Hepatocyte (in vitro differentiated cells): ENCODE results near the gene ARHGAP26. TPM values are rescaled to one million over a fixed set of nuclear protein-coding genes. Genes with fewer than 3 reads are reported as not detected.

Source experiments
- DNase-seq: peaks from one replicate; pipeline ENCODE4 v3.0.0-alpha.2; 2016; ENCODE audit warnings: low spot score
- H2AFZ ChIP-seq: fragments of 200-600 bp; sonication (generic); 2 replicates; pipeline ENCODE4 v1.6.0; 2016; ENCODE audit warnings: antibody characterized with exemption, mild to moderate bottlenecking
- H3K27ac ChIP-seq: fragments of 200-600 bp; sonication (generic); 2 replicates; pipeline ENCODE4 v1.5.1; 2016; ENCODE audit warnings: mild to moderate bottlenecking
- H3K27me3 ChIP-seq: fragments of 200-600 bp; sonication (generic); 2 replicates; pipeline ENCODE4 v1.6.1; 2016
- H3K36me3 ChIP-seq: fragments of 200-600 bp; sonication (generic); replicated peaks from 2 replicates; pipeline ENCODE4 v1.5.1; 2016; ENCODE audit warnings: low read depth; ENCODE audit not compliant: insufficient read depth
- H3K4me1 ChIP-seq: fragments of 200-600 bp; sonication (generic); 2 replicates; pipeline ENCODE4 v1.5.1; 2016; ENCODE audit warnings: mild to moderate bottlenecking, moderate library complexity; ENCODE audit not compliant: insufficient read depth
- H3K4me2 ChIP-seq: fragments of 200-600 bp; sonication (generic); 2 replicates; pipeline ENCODE4 v1.6.0; 2016
- H3K4me3 ChIP-seq: fragments of 200-600 bp; sonication (generic); 2 replicates; pipeline ENCODE4 v1.5.1; 2016; ENCODE audit warnings: mild to moderate bottlenecking
- H3K79me2 ChIP-seq: fragments of 200-600 bp; sonication (generic); 2 replicates; pipeline ENCODE4 v1.6.0; 2017; ENCODE audit warnings: mild to moderate bottlenecking
- H3K9me2 ChIP-seq: fragments of 200-600 bp; sonication (generic); replicated peaks from 2 replicates; pipeline ENCODE4 v1.6.0; 2017; ENCODE audit warnings: mild to moderate bottlenecking; ENCODE audit not compliant: insufficient read depth
- H3K9me3 ChIP-seq: fragments of 200-600 bp; sonication (generic); 2 replicates; pipeline ENCODE4 v1.5.1; 2016; ENCODE audit warnings: low read depth, mild to moderate bottlenecking
- H4K20me1 ChIP-seq: fragments of 200-600 bp; sonication (generic); 2 replicates; pipeline ENCODE4 v1.6.0; 2016; ENCODE audit warnings: mild to moderate bottlenecking; ENCODE audit not compliant: insufficient read depth, poor library complexity, severe bottlenecking
- EZH2 ChIP-seq: fragments of 200-600 bp; sonication (generic); IDR thresholded peaks from 2 replicates; pipeline ENCODE4 v1.6.1; 2016; ENCODE audit warnings: antibody characterized with exemption, mild to moderate bottlenecking, borderline replicate concordance
- EZH2phosphoT487 ChIP-seq: fragments of 200-600 bp; sonication (generic); IDR thresholded peaks from one replicate; pipeline ENCODE4 v1.6.1; 2018; ENCODE audit warnings: antibody characterized with exemption, mild to moderate bottlenecking, low read depth, moderate library complexity; ENCODE audit not compliant: unreplicated experiment, severe bottlenecking
- WGBS: methylation state at CpG from one replicate; pipeline ENCODE4 v1.1.6; 2016; ENCODE audit warnings: low lambda C conversion rate; ENCODE audit errors: missing lambda C conversion rate; 5-methylcytosine and 5-hydroxymethylcytosine counted together
- polyA plus RNA-seq: library from polyadenylated mRNA; unstranded; fragments of >200 nt; fragmentation: Nextera tagmentation; extraction: Ambion mirVana; gene quantifications from 2 replicates; pipeline ENCODE4 v1.2.1, GENCODE V29; 2016
- total RNA-seq: library from RNA; depleted of rRNA; stranded (reverse); fragments of >200 nt; gene quantifications from 2 replicates; pipeline ENCODE4 v1.2.3, GENCODE V29; 2014
- TF ChIP-seq, protein P1 (sequence below): fragments of 200-600 bp; sonication (generic); IDR thresholded peaks from 2 replicates; pipeline ENCODE4 v1.5.1; 2016; ENCODE audit warnings: antibody characterized with exemption, mild to moderate bottlenecking; ENCODE audit not compliant: poor library complexity

ARHGAP26 gene
- total and polyA plus RNA-seq, 2 experiments from 2014 or later = 16.5 to 19.8 TPM

DNA sequence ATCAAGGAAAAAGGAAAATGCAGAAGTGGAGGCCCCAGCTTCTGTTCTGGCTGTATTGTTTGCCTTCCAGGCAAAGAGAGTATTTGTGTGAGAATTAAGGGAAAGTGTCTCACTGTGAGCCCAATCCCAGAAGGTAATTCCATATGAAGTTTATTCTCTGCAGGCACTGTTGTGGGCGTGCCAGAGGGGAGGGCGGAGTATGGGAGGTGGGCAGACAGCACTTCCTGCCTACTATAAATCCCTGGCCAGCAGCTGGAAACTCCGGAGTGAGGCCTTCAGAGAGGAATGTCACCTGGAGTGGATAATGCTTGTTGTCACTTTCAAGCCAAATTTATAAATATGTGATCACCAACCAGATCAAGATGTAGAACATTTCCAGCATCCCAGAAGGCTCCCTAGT lies 209.5 kb downstream of the ARHGAP26 start:
- Histone ChIP-seq H3K4me2 (no peak overlapping the region), H3K9me3 (no peaks in the 10 kb centered on the region), H3K9me2 (no peaks in the 10 kb centered on the region), H3K4me3 (no peak overlapping the region), H3K27me3 (no peaks in the 10 kb centered on the region), H3K4me1 (peaks cover 19% of the 10 kb centered on the region), H3K36me3 (no peaks in the 10 kb centered on the region), H3K27ac (no peak overlapping the region), H2AFZ (no peak overlapping the region), H3K79me2 (no peaks in the 10 kb centered on the region), H4K20me1 (no peaks in the 10 kb centered on the region)
- TF ChIP-seq EZH2 (no peak), EZH2phosphoT487 (no peak)
- TF ChIP-seq, protein P1, sequence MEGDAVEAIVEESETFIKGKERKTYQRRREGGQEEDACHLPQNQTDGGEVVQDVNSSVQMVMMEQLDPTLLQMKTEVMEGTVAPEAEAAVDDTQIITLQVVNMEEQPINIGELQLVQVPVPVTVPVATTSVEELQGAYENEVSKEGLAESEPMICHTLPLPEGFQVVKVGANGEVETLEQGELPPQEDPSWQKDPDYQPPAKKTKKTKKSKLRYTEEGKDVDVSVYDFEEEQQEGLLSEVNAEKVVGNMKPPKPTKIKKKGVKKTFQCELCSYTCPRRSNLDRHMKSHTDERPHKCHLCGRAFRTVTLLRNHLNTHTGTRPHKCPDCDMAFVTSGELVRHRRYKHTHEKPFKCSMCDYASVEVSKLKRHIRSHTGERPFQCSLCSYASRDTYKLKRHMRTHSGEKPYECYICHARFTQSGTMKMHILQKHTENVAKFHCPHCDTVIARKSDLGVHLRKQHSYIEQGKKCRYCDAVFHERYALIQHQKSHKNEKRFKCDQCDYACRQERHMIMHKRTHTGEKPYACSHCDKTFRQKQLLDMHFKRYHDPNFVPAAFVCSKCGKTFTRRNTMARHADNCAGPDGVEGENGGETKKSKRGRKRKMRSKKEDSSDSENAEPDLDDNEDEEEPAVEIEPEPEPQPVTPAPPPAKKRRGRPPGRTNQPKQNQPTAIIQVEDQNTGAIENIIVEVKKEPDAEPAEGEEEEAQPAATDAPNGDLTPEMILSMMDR = no peak
- no peak for DNase-seq
- 62% methylated on average over 3 of the region's 3 CpGs for WGBS

DNA sequence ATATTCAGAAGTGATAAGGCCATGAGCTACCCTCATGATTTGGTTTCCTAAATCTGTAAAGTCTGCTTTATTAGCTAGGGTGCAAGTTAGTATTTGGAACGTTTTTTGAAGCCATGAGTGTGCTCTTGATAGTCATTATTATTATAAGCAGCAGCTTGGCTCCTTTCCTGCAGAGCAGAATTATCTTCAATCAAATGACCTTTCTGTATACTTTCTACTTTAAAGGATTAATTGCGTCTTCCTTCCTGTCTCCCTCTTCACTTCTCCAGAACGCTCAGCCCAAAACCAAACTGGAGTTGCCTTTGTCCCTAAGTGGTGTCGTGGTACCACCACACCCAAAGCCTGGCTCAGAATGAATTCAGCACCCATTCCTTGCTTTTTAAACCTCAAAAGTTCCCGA lies 211.3 kb downstream of the ARHGAP26 start:
- TF ChIP-seq EZH2phosphoT487 (no peak), EZH2 (no peak)
- TF ChIP-seq, protein P1 = no peak
- peaks cover 19% of the 10 kb centered on the region for H3K4me1 ChIP-seq

DNA sequence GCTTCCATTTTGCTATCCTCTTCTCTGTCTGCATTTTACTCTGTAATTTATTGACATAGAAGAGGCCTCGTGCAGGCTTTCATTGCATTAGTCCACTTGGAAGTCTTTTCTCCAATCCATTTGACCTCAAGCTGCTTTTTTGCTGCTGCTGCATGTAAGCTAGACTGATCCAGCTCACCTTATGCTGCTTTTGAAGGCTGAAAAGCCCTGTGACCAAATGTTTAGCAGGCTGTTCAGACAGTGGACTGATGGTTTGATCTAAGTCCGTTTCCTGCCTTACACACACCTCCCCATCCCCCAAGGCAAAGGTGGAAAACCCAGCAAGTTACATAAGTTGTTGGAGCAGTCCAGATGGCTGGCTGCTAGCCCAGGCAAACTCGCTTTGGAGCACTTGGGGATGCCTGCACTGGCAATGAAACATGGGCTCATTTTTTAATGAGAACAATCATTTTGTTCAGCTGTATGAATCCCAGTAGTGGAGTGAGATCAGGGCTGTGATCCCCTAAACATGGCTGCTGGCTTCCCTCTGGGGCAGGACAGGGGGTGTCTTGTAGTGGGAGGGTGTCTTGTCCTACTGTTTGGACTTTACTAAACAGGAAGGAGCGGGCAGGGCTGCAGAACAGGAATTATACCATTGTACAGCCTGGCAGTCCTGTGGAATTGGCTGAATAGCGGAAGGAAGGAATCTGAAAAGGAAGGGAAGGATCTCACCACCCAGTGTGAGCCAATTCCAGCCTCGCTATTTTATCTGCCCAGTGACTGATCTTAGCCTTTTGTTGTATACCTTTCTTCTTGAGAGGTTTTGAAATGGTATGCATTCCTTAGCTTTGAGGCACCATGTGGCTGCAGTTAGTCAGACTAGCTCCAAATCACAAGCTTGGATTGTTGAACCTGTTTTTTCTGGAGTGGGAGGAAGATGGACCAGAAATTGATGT lies 212.0 kb downstream of the ARHGAP26 start:
- WGBS = 61% methylated on average over 6 of the region's 6 CpGs
- H3K4me1 ChIP-seq = peaks cover 19% of the 10 kb centered on the region
- H3K79me2 ChIP-seq = no peaks in the 10 kb centered on the region
- peak; percentile 63 for DNase-seq
- no peaks in the 10 kb centered on the region for H3K9me3 ChIP-seq
- no peak overlapping the region for H3K4me3 ChIP-seq
- H2AFZ ChIP-seq = no peak overlapping the region
- H4K20me1 ChIP-seq = no peaks in the 10 kb centered on the region
- peak overlapping the region; percentile 67 for H3K27ac ChIP-seq
- H3K9me2 ChIP-seq = no peaks in the 10 kb centered on the region
- TF ChIP-seq EZH2 = no peak
- TF ChIP-seq, protein P1 = no peak
- TF ChIP-seq EZH2phosphoT487 = no peak
- H3K4me2 ChIP-seq = peak overlapping the region; percentile 31
- H3K36me3 ChIP-seq = no peaks in the 10 kb centered on the region
- no peaks in the 10 kb centered on the region for H3K27me3 ChIP-seq

More for the DNA sequence above, 211.3 kb downstream of the ARHGAP26 start:
- Histone ChIP-seq H3K36me3 (no peaks in the 10 kb centered on the region), H3K27ac (peak overlapping the region; percentile 67), H3K4me2 (peak overlapping the region; percentile 31), H3K4me3 (no peak overlapping the region), H3K79me2 (no peaks in the 10 kb centered on the region), H3K27me3 (no peaks in the 10 kb centered on the region), H4K20me1 (no peaks in the 10 kb centered on the region), H3K9me3 (no peaks in the 10 kb centered on the region), H3K9me2 (no peaks in the 10 kb centered on the region), H2AFZ (no peak overlapping the region)
- no peak for DNase-seq
- 66% methylated on average over 5 of the region's 5 CpGs for WGBS
